Adrenal gland (tissue), 12 donors: Measurements from ENCODE around the gene ATP1A1. TPM values are rescaled to one million over a fixed set of nuclear protein-coding genes. Genes with fewer than 3 reads are reported as not detected.
A peak's percentile ranks its signal among the peaks of the same experiment; 100 is the strongest.

ENCODE experiments used
- DNase-seq, 7 donors: peaks; one replicate each; pipeline ENCODE4 v3.0.0-alpha.2; 2019 to 2020
- H3K27ac ChIP-seq, 5 donors: fragments of 200-600 bp; sonication (generic) in 4 of 5; 1 replicate in 3 of 5; 2 replicates in 2 of 5; pipeline versions ENCODE4 v1.5.1 to v1.8.0; 2016 to 2020; ENCODE audit warnings: mild to moderate bottlenecking in 1 of 5
- H3K27me3 ChIP-seq: fragments of 200-600 bp; 2 replicates; pipeline ENCODE4 v1.8.0; 2021
- H3K36me3 ChIP-seq, 2 donors: fragments of 200-600 bp; replicated peaks in 1 of 2; 1 replicate in 1 of 2; 2 replicates in 1 of 2; pipeline versions ENCODE4 v1.5.1 to v1.8.0; 2018 to 2022
- H3K4me1 ChIP-seq, 2 donors: fragments of 200-600 bp; replicated peaks in 1 of 2; 1 replicate in 1 of 2; 2 replicates in 1 of 2; pipeline versions ENCODE4 v1.5.1 to v1.8.0; 2018 to 2021
- H3K4me3 ChIP-seq, 4 donors: fragments of 200-600 bp; sonication (generic) in 3 of 4; one replicate each; pipeline ENCODE4 v1.5.1; 2016 to 2018
- H3K9me3 ChIP-seq, 3 donors: fragments of 200-600 bp; sonication (generic) in 1 of 3; replicated peaks in 1 of 3; 1 replicate in 2 of 3; 2 replicates in 1 of 3; pipeline versions ENCODE4 v1.5.1 to v1.8.0; 2016 to 2021
- POLR2A ChIP-seq, 2 donors: fragments of 450-650 bp; IDR thresholded peaks; one replicate each; pipeline ENCODE4 v1.6.1; 2017; ENCODE audit warnings: antibody characterized with exemption in 2 of 2, mild to moderate bottlenecking in 2 of 2, moderate library complexity in 1 of 2
- WGBS, 4 donors: extraction: QIAGEN DNeasy Blood & Tissue Kit in 2 of 4; methylation state at CpG; one replicate each; pipeline versions ENCODE4 v1.1.5 to v1.1.7; 2013 to 2017; 5-methylcytosine and 5-hydroxymethylcytosine counted together
- intact Hi-C, 2 donors: fragments of 100-400 bp; cut with DNase I; formaldehyde crosslinking; loops; one replicate each; pipeline versions ENCODE4 v1.14.1 to v1.15.0; 2022 to 2023
- polyA plus RNA-seq, 3 donors: library from polyadenylated mRNA; stranded (reverse); fragments of 200-250 nt in 2 of 3; fragments of 350-450 nt in 1 of 3; fragmentation: Illumina TruSeq in 1 of 3; extraction: RNeasy Lipid Tissue Mini Kit (QIAGEN cat#74804) in 1 of 3; gene quantifications; one replicate each; pipeline ENCODE4 v1.2.3, GENCODE V29; 2013 to 2014
- total RNA-seq, 9 donors: library from RNA; depleted of rRNA in 4 of 9; stranded (reverse); fragments of >200 nt in 4 of 9; fragments of 120-200 nt in 1 of 9; fragmentation: NEBNext Ultra II Directional in 1 of 9; extraction: Animal tissue kit (Norgen Biotek cat#: 25700) in 1 of 9; gene quantifications; one replicate each; pipeline versions ENCODE4 v1.1.0 to v1.2.4, GENCODE V29; 2013 to 2023
- TF ChIP-seq, protein P1 (sequence below), 6 experiments: fragments of 450-650 bp in 4 of 6; fragments of 200-600 bp in 2 of 6; sonication (generic) in 1 of 6; IDR thresholded peaks; 1 replicate in 5 of 6; 2 replicates in 1 of 6; pipeline versions ENCODE4 v1.5.1 to v1.8.0; 2016 to 2021; ENCODE audit warnings: antibody characterized with exemption in 6 of 6, mild to moderate bottlenecking in 2 of 6, moderate library complexity in 1 of 6
- donor health status: healthy with polysubstance abuse.
- donor health status: Bipolar disorder and iron deficiency.
- donor health status: DM: yes; HTN: yes; CAD: no.
- donor health status: DM: no; HTN: no; CAD: no.
- donor health status: DM: no; HTN: no; CAD: no.
- donor health status: DM: yes; HTN: yes; CAD: no.

The ATP1A1 gene
- total and polyA plus RNA-seq, 12 donors = 60.7 to 377 (median 222) TPM

DNA sequence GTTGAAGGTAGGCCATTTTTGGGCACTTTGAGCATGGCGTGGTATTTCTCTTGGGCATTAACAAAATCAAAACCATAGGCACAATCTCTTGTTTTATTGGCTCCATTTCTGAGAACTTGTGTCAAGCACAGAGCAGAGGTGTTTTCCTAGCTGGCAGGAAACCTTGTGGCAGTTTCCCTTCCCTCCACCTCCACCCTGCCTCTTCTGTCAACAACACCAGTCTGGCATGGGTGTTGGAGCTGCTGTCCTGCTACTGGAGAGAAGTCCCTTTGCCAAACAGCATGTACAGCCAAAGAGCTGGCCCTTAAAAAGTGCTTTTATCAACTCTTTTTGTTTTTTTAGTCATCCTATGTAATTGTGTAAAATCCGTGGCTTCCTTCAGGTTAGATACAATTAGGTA lies 16.0 kb downstream of the ATP1A1 start:
- H3K27me3 ChIP-seq = no peaks in the 10 kb centered on the region
- peaks cover 0 to 12% of the 10 kb centered on the region in 2 donors for H3K4me1 ChIP-seq
- peaks cover 0 to 87% of the 10 kb centered on the region in 2 donors for H3K36me3 ChIP-seq
- no peaks in the 10 kb centered on the region for H3K9me3 ChIP-seq
- 89 to 97% (median 92%) methylated on average over 2 of the region's 2 CpGs for WGBS, 4 donors
- DNase-seq = no peak
- no peak overlapping the region for H3K27ac ChIP-seq
- TF ChIP-seq POLR2A (IDR thresholded peaks at IDR 0.05) = no peak
- TF ChIP-seq, protein P1, sequence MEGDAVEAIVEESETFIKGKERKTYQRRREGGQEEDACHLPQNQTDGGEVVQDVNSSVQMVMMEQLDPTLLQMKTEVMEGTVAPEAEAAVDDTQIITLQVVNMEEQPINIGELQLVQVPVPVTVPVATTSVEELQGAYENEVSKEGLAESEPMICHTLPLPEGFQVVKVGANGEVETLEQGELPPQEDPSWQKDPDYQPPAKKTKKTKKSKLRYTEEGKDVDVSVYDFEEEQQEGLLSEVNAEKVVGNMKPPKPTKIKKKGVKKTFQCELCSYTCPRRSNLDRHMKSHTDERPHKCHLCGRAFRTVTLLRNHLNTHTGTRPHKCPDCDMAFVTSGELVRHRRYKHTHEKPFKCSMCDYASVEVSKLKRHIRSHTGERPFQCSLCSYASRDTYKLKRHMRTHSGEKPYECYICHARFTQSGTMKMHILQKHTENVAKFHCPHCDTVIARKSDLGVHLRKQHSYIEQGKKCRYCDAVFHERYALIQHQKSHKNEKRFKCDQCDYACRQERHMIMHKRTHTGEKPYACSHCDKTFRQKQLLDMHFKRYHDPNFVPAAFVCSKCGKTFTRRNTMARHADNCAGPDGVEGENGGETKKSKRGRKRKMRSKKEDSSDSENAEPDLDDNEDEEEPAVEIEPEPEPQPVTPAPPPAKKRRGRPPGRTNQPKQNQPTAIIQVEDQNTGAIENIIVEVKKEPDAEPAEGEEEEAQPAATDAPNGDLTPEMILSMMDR (IDR thresholded peaks at IDR 0.05) = no peak
- intact Hi-C loops = loop anchor here in 1 of 2 donors (10.0 kb wide), 1 partner anchor 234 kb away; no protein-coding TSS in a partner anchor
- H3K4me3 ChIP-seq = no peak overlapping the region

DNA sequence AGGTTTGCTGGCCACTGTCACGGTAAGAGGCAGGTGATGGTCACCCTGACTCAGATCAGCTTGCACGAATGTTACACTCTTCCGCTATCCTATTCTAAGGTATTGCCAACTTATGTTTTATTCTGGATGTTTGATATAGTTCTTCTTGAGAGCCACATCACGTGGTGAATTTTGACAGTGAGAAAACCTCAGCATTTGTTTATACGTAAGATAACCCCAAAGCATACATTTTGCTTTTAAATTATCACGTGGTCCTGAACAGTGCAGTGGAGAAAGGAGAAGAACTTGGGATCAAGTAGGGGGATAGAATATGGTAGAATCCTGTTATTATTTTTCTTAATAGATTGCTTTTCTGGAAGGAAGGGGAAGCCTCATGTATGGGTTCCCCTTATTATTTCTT lies 16.6 kb downstream of the ATP1A1 start:
- no peak overlapping the region for H3K27ac ChIP-seq
- peaks cover 0 to 7% of the 10 kb centered on the region in 2 donors for H3K4me1 ChIP-seq
- peaks cover 0 to 94% of the 10 kb centered on the region in 2 donors for H3K36me3 ChIP-seq
- intact Hi-C loops = loop anchor here in 1 of 2 donors (10.0 kb wide), 1 partner anchor 235 kb away; no protein-coding TSS in a partner anchor
- no peaks in the 10 kb centered on the region for H3K27me3 ChIP-seq
- 95 to 97% (median 96%) methylated on average over 6 of the region's 6 CpGs for WGBS, 4 donors
- no peaks in the 10 kb centered on the region for H3K9me3 ChIP-seq
- H3K4me3 ChIP-seq = no peak overlapping the region
- DNase-seq = no peak
- TF ChIP-seq, protein P1 (IDR thresholded peaks at IDR 0.05) = no peak
- TF ChIP-seq POLR2A (IDR thresholded peaks at IDR 0.05) = no peak

DNA sequence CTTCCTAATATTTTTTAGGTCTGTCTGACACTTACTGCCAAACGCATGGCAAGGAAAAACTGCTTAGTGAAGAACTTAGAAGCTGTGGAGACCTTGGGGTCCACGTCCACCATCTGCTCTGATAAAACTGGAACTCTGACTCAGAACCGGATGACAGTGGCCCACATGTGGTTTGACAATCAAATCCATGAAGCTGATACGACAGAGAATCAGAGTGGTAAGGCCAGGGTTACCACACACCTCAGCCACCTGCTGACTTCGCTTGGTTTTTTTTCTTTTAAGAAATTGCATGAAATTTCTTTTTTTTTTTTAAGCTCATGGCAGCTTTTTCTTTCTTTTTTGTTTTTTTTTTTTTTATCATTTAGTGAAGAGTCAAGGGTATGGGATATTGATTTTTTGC lies 17.2 kb downstream of the ATP1A1 start:
- whole genome bisulfite sequencing, 4 donors = 62 to 79% (median 65%) methylated on average over 5 of the region's 5 CpGs
- Histone ChIP-seq H3K27ac (no peak overlapping the region), H3K27me3 (no peaks in the 10 kb centered on the region), H3K4me1 (peaks cover 0 to 2% of the 10 kb centered on the region in 2 donors), H3K9me3 (no peaks in the 10 kb centered on the region), H3K36me3 (peaks cover 0 to 94% of the 10 kb centered on the region in 2 donors), H3K4me3 (no peak overlapping the region)
- TF ChIP-seq POLR2A (IDR thresholded peaks at IDR 0.05) = no peak
- TF ChIP-seq, protein P1 (IDR thresholded peaks at IDR 0.05) = no peak
- peak in 1 of 7 donors; percentile 30 for DNase-seq
- intact Hi-C loops = no loop called here

DNA sequence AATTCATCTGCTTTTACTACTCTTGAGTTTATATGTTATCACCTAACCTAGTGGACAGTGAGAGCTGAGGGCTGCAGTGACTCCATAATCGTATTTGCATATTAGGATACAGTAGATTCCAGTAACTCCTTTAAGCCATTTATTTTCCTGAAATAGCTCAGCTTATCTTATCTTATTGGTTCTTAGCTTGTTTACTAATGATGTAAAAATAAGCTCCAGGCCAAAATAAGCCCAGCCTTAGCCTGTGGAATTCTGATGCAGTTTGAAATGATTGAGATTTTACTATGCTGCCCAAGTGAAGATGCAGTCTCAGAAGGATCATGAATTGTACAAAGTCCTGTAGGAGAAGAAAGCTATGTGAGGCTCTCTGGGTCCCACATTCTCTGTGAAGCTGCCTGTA lies 18.1 kb downstream of the ATP1A1 start:
- WGBS, 4 donors = 64 to 74% (median 65%) methylated on average over 1 of the region's 1 CpG
- Histone ChIP-seq H3K27me3 (no peaks in the 10 kb centered on the region), H3K36me3 (peaks cover 0 to 95% of the 10 kb centered on the region in 2 donors), H3K4me1 (no peaks in the 10 kb centered on the region), H3K9me3 (no peaks in the 10 kb centered on the region), H3K27ac (no peak overlapping the region), H3K4me3 (no peak overlapping the region)
- DNase-seq = no peak
- intact Hi-C loops = no loop called here
- TF ChIP-seq, protein P1 (IDR thresholded peaks at IDR 0.05) = no peak
- TF ChIP-seq POLR2A (IDR thresholded peaks at IDR 0.05) = no peak
